ENCODE results near the gene ETV1.

Gene ETV1

GRCh38 chr7:13986208-13986607 lies 3.3 kb downstream of the ETV1 start:
- DNase-seq: no peak

- DNase-seq: no peak
Observed at GRCh38 chr7:13984831-13985685, 4.4 kb downstream of the ETV1 start.

DNA sequence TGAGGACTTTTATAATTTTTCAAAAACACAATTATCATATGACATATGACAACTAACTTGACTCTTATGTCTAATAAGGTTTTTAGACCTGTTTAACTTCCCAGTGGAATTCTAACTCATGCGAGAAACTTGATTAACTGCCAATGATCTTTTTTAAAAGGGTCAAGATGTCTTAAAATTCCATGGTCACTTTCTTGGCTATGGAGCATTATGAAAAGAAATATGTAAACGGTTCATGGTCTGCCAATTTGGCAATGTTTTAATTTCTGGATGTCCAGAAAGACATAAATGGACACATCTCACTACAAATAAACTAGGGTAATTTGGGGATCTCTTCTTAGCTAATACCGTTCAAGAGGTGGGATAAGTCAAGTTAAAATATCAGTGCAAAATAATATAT lies 5.4 kb downstream of the ETV1 start:
- no peak for DNase-seq

DNA sequence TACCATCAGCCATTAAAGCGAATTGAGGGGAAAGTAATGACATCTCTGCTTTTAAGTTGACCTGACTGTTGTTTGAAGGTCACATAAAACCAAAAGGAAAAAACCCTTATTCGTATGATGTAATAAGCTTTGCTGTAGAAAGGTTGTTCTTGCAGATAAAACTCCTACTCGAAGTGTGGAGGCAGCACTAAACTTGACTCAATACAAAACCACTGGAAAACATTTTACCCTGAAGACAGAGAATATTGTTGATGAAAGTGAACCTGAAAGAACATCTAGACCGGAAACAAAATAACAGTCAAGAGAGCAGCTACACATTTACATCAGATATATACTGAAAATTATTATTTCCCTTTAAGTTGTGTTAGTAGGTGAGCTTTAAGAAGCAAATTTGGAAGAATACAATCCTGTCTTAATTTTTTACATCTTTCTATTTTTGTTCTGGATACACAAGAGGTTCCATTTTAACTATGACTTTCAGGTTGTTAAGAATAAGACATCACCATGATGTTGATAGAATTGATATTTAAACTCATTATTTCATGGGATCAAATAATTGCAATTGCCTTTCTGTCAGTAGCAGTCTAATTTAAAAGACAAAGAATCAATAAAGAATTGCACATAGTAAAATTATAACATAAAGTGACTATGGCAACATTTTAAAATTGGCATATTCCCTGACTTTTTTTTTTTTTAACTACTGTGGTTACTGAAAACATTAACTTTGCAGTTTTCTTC lies 6.4 kb downstream of the ETV1 start:
- no peak for DNase-seq

DNA sequence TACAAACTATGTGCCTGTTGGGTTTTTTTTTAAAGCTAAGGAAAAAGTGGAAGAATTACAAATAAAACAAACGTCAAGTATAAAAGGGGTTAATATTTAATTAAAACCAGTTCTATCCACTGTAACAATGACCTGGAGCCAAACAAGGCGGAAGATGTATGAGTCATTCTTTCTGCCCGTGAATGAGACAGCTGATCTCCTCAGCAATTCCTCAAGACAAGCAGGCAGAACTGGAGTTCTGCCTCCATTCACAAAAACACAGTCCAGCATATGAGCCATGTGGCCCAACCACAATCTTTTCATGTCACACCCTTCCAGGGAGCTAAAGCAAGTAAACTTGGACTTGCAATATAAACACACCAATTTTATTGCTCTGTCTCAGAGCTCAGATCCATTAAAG lies 8.4 kb downstream of the ETV1 start:
- no peak for DNase-seq

GRCh38 chr7:13980474-13980873 lies 9.0 kb downstream of the ETV1 start:
- DNase-seq: no peak

DNA sequence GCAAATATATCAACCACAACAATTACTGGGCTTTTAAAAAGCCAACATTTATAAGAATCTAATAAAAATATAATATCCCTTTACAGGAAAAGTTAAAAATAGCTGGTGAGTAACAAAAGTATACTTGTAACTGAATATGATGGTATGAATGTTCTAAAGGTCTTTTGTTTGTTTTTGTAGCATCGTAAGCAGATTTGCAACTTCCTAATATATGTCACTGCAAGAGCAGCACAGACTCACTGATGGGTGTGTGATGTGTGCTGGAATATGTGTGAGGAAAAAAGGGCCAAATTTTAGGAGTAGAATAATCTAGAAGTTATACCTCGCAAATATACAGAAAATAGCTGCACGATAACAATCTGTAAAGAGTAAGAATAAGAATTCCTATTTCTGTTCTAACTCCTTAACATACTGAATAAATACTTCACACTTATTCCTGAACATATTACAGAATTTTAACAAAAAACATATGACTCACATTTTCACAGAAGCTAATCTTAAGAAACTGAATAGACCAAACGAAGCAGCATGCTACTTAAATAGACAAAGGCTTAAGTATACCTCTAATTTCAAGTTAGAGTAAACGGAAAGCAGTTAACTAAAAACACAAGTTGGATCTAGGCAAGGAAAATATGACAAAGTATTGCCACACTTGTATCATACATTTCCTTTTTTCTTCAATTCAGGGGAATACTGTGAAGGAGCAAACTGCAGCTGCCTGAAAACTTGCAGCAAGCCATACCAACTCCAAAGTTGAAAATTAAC lies 9.6 kb downstream of the ETV1 start:
- no peak for DNase-seq

- no peak for DNase-seq
Observed at GRCh38 chr7:13976594-13976993, 12.9 kb downstream of the ETV1 start.

GRCh38 chr7:13965077-13965476 lies 24.4 kb downstream of the ETV1 start:
- no peak for DNase-seq

- no peak for DNase-seq
Observed at GRCh38 chr7:13963925-13964324, 25.5 kb downstream of the ETV1 start.

DNA sequence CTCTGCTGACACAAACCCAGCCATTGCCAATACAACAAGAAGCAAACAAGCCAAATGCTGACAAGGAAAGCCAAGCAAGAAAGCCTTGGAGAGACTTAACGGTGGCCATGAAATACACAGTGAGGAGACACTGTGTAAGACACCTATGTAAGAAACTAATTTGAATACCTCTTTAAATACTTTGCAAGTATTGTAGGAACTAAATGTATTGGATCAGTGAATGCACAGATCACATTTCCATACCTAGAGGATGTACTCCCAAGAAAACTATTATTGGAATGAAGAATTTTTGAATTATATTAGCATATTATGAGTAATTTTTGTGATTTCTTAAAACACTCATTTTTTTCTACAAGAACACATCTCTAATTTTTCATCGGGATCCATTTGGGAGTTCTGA lies 34.0 kb downstream of the ETV1 start:
- no peak for DNase-seq

DNA sequence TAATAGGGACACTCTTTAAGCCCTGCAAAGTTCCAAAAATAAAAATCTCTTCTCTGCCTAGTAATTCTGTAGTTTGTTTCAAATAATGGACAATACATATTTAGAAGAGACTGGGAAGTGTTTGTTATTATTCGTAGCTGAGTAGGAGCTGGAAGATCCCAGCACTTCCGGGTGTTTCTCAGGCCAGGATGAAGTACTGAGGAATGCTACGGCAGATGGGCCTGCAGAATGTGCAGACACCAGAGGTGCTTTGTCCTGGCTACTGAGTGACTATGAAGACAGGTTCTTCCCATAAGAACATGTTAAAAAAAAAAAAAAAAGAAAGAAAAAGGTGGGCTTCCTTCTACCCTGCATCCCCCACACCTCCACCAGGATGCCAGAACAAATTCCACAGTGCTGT lies 36.1 kb downstream of the ETV1 start:
- DNase-seq: no peak

DNA sequence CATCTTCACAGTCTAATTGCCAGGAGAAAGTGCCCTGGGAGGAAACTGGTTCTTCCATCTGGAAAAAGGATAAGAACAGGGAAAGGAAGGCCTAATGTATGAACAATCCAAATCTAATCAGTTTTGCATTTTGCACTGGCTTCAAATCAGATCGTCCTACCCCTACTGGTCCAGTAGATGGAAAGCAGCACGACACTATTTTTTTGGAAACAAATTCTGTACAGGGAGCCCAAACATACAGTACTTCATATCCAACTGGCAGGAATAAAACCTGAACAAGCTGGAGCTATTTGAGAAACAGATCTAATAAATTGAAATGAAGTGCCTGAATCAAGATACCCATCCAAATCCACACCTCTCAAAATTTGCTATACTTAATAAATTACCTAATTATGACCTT lies 36.5 kb downstream of the ETV1 start:
- no peak for DNase-seq

DNA sequence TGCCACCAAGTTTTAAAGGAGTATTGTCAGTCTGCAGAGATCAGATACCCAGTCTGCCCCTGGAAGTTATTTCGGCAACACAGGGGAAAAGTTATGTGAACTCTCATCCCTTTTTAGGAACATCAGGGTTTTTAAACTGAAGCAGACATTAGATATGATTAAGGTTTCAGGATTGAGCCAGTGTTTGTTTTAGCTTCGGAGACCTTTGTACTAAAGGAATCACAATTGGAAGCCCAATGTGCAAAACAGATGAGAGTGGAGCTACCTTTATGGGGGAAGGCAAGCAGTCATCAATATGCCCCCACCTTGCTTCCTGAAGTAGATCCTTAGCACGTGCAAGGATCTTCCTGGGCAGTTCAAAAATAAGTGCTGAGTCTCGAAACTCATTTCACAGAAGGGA lies 39.5 kb downstream of the ETV1 start:
- no peak for DNase-seq

GRCh38 chr7:13949445-13949844 lies 40.0 kb downstream of the ETV1 start:
- no peak for DNase-seq

- DNase-seq: no peak
Observed at GRCh38 chr7:13948019-13948801, 41.3 kb downstream of the ETV1 start.

GRCh38 chr7:13947535-13947934 lies 41.9 kb downstream of the ETV1 start:
- no peak for DNase-seq

DNA sequence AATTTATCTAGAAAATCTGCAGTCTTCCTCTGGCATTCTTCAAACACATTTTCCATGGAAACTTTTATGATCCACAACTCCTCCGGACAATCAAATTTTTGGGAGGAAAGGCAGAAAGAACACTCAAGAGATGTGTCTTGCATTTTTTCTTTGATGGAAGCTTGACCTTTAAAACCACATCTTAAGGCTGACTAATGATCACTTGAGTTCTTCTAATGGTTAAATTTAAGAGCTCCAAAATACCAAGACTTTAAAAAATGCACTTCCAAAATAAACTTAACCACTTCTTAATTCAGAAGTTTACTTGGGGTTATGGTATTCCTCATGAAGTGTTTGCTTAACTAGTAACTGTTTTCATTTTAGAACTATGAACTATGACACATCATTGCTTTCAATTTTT lies 43.3 kb downstream of the ETV1 start:
- no peak for DNase-seq

DNA sequence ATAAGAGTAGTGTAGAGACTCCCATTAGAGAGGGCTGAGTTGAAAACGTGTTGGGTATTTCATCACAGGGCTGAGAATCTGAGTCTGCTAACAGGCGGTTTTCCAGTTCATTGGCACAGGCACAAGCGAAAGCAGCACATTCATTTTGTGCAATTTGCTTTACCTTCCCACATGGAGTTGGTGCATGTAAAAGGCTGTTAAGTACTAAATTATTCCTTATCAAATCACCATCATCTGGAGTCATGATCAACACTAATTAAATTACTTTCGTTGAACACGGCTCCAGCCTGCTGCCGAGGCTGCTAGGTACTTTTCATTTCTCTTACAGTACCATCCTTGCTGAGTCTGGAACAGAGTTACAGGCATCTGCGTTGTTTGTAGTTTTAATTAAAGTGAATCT lies 43.8 kb downstream of the ETV1 start:
- DNase-seq: no peak

- no peak for DNase-seq
Observed at GRCh38 chr7:13933536-13933935, 55.9 kb downstream of the ETV1 start.

DNA sequence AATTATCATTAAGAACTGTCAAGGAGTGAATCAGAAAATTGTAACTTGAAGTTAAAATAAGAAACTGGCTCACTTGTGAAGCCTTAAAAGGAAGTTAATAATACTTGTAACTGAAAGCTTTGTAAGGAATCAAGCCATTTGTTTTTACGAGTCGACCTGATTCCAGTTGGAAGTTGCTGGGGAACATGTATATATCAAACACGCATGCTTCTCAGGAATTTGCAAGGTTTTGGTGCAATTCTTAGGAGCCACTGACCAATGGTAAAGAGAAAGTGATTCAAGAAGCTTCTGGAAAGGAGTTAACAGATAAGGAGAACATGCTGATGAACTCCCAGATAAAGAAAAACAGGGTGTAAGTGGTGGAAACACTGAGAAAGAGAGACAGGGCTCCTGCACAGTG lies 56.4 kb downstream of the ETV1 start:
- no peak for DNase-seq

- DNase-seq: no peak
Observed at GRCh38 chr7:13932131-13932530, 57.3 kb downstream of the ETV1 start.

GRCh38 chr7:13921062-13921461 lies 68.4 kb downstream of the ETV1 start:
- no peak for DNase-seq

Data from NK-92 treated with Interleukin-12 subunit alpha and Interleukin-12 subunit beta, amount 100 ng/mL, for 24 hours (cell line).